BJ (cell line): Measurements from ENCODE around the gene GRK7. TPM values are rescaled to one million over a fixed set of nuclear protein-coding genes. Genes with fewer than 3 reads are reported as not detected.

Experiments
- CTCF ChIA-PET: fragments of 350-600 bp; formaldehyde crosslinking; extraction: SDS; loops from one replicate; lab custom pipeline; 2021; ENCODE audit warnings: antibody characterized with exemption, inconsistent platforms; lab: Yijun Ruan, JAX
- POLR2A ChIA-PET: fragments of 300-600 bp; sonication (Branson Sonifier 250); formaldehyde crosslinking; extraction: SDS; loops from one replicate; lab custom pipeline; 2021; ENCODE audit warnings: antibody characterized with exemption; lab: Charles Lee
- DNase-seq: peaks from one replicate; pipeline ENCODE4 v3.0.0-alpha.2; 2011; ENCODE audit warnings: low read depth
- H3K27me3 ChIP-seq: 2 replicates; pipeline ENCODE4 v1.6.0; 2011; ENCODE audit warnings: low read length; ENCODE audit not compliant: control insufficient read depth, insufficient read depth
- H3K36me3 ChIP-seq: 2 replicates; pipeline ENCODE4 v1.5.1; 2011; ENCODE audit warnings: low read length; ENCODE audit not compliant: control insufficient read depth, insufficient read depth
- H3K4me3 ChIP-seq: 2 replicates; pipeline ENCODE4 v1.5.1; 2011; ENCODE audit warnings: low read depth, mild to moderate bottlenecking, control low read depth, low read length
- CTCF ChIP-seq: IDR thresholded peaks from 2 replicates; pipeline ENCODE4 v1.5.1; 2011; ENCODE audit warnings: low read depth, mild to moderate bottlenecking, control low read depth, inconsistent platforms, low read length, moderate library complexity; ENCODE audit not compliant: insufficient read depth
- polyA plus RNA-seq: library from polyadenylated mRNA; depleted of rRNA; stranded (reverse); fragments of >200 nt; gene quantifications from 2 replicates; pipeline ENCODE4 v1.2.3, GENCODE V29; 2011

The GRK7 gene
- polyA plus RNA-seq, 1 experiment: not detected

- TF ChIP-seq CTCF: no peak
- POLR2A ChIA-PET: no interaction called here
- no peaks in the 10 kb centered on the region for H3K36me3 ChIP-seq
- H3K4me3 ChIP-seq: no peak overlapping the region
- CTCF ChIA-PET: no interaction called here
- no peak for DNase-seq
- no peaks in the 10 kb centered on the region; the same call in 1 of the 2 replicates for H3K27me3 ChIP-seq
These were observed 34.0 kb upstream of the GRK7 start for GRCh38 chr3:141729240-141729639.

GRCh38 chr3:141735176-141735575 is 28.0 kb upstream of the GRK7 start:
- ChIA-PET CTCF (interaction anchor here (1.2 kb wide), 1 partner anchor 12 kb away, joined by 3 read pairs; no protein-coding TSS in a partner anchor), POLR2A (no interaction called here)

GRCh38 chr3:141735770-141736465 is 27.3 kb upstream of the GRK7 start:
- ChIA-PET CTCF (interaction anchor here (1.2 kb wide), 1 partner anchor 13 kb away, joined by 3 read pairs; no protein-coding TSS in a partner anchor), POLR2A (no interaction called here)
- no peak for TF ChIP-seq CTCF
- H3K4me3 ChIP-seq: no peak overlapping the region
- DNase-seq: no peak
- H3K27me3 ChIP-seq: no peaks in the 10 kb centered on the region
- no peaks in the 10 kb centered on the region for H3K36me3 ChIP-seq

More at GRCh38 chr3:141735176-141735575, 28.0 kb upstream of the GRK7 start:
- no peak for DNase-seq
- Histone ChIP-seq H3K4me3 (no peak overlapping the region), H3K27me3 (no peaks in the 10 kb centered on the region), H3K36me3 (no peaks in the 10 kb centered on the region)
- TF ChIP-seq CTCF: no peak

- DNase-seq: no peak
These were observed 26.1 kb upstream of the GRK7 start for GRCh38 chr3:141737093-141737492.

More at GRCh38 chr3:141737093-141737492, 26.1 kb upstream of the GRK7 start:
- H3K36me3 ChIP-seq: no peaks in the 10 kb centered on the region
- H3K27me3 ChIP-seq: no peaks in the 10 kb centered on the region
- no peak overlapping the region for H3K4me3 ChIP-seq
- POLR2A ChIA-PET: no interaction called here
- CTCF ChIA-PET: interaction anchor here (1.1 kb wide), 1 partner anchor 22 kb away, joined by 4 read pairs; no protein-coding TSS in a partner anchor
- TF ChIP-seq CTCF: no peak
